GM19438 (cell line): ENCODE results near the gene LAMA2.

Experiments used
- ATAC-seq: cut with Tn5 transposase; IDR thresholded peaks from one replicate; pipeline ENCODE4 v1.9.1; 2021; ENCODE audit warnings: low read depth; ENCODE audit not compliant: unreplicated experiment

LAMA2 gene

GRCh38 chr6:129200151-129200550 is 317.2 kb downstream of the LAMA2 start:
- no peak for ATAC-seq

- no peak for ATAC-seq
These were observed 320.4 kb downstream of the LAMA2 start for GRCh38 chr6:129203190-129203900.

- no peak for ATAC-seq
These were observed 323.9 kb downstream of the LAMA2 start for GRCh38 chr6:129206821-129207220.

GRCh38 chr6:129207832-129208231 is 324.9 kb downstream of the LAMA2 start:
- no peak for ATAC-seq

- ATAC-seq: no peak
These were observed 325.6 kb downstream of the LAMA2 start for GRCh38 chr6:129208415-129209034.

- no peak for ATAC-seq
These were observed 326.4 kb downstream of the LAMA2 start for GRCh38 chr6:129209355-129209754.

GRCh38 chr6:129210684-129211083 is 327.7 kb downstream of the LAMA2 start:
- no peak for ATAC-seq

- ATAC-seq: no peak
These were observed 328.7 kb downstream of the LAMA2 start for GRCh38 chr6:129211626-129212025.

GRCh38 chr6:129212081-129212480 is 329.1 kb downstream of the LAMA2 start:
- no peak for ATAC-seq

GRCh38 chr6:129215246-129215645 is 332.3 kb downstream of the LAMA2 start:
- ATAC-seq: no peak

GRCh38 chr6:129215916-129216520 is 333.1 kb downstream of the LAMA2 start:
- no peak for ATAC-seq

GRCh38 chr6:129217701-129218100 is 334.8 kb downstream of the LAMA2 start:
- ATAC-seq: no peak

GRCh38 chr6:129233458-129234134 is 350.7 kb downstream of the LAMA2 start:
- ATAC-seq: peak; percentile 55

GRCh38 chr6:129235167-129236000 is 352.4 kb downstream of the LAMA2 start:
- ATAC-seq: no peak

- ATAC-seq: peak; percentile 83
These were observed 353.1 kb downstream of the LAMA2 start for GRCh38 chr6:129236001-129236517.

GRCh38 chr6:129238991-129239390 is 356.1 kb downstream of the LAMA2 start:
- ATAC-seq: no peak

GRCh38 chr6:129239825-129240491 is 357.0 kb downstream of the LAMA2 start:
- ATAC-seq: no peak

- no peak for ATAC-seq
These were observed 357.5 kb downstream of the LAMA2 start for GRCh38 chr6:129240492-129240853.

- no peak for ATAC-seq
These were observed 359.6 kb downstream of the LAMA2 start for GRCh38 chr6:129242546-129242945.

- ATAC-seq: no peak
These were observed 360.4 kb downstream of the LAMA2 start for GRCh38 chr6:129243377-129243776.
